Fibroblast of the conjunctiva (primary cell): Measurements from ENCODE around the gene NOVA2.
A peak's percentile ranks its signal among the peaks of the same experiment; 100 is the strongest.

Source experiments
- DNase-seq: peaks from one replicate; pipeline ENCODE4 v3.0.0-alpha.2; 2010; ENCODE audit warnings: low read depth

The NOVA2 gene

GRCh38 chr19:45973553-45974338 lies at the start of gene NOVA2:
TSS of gene NOVA2 (minus strand) at chr19:45973865. CDS start at chr19:45973351, 514 bp downstream.
- peak; percentile 17 for DNase-seq

- DNase-seq = no peak
Observed at GRCh38 chr19:46023311-46023779, 49.7 kb upstream of the NOVA2 start.

- no peak for DNase-seq
Observed at GRCh38 chr19:46022431-46023310, 49.0 kb upstream of the NOVA2 start, which contains the start of gene PGLYRP1. TSS of gene PGLYRP1 (minus strand) at chr19:46023053. CDS start at chr19:46023021, 32 bp downstream.

- no peak for DNase-seq
Observed at GRCh38 chr19:46022061-46022430, 48.4 kb upstream of the NOVA2 start.

GRCh38 chr19:46021531-46022041 lies 47.9 kb upstream of the NOVA2 start:
- DNase-seq = no peak

GRCh38 chr19:46020819-46021125 lies 47.1 kb upstream of the NOVA2 start:
- DNase-seq = no peak

- DNase-seq = no peak
Observed at GRCh38 chr19:46019270-46019669, 45.6 kb upstream of the NOVA2 start.

- no peak for DNase-seq
Observed at GRCh38 chr19:46018729-46019251, 45.1 kb upstream of the NOVA2 start.

- no peak for DNase-seq
Observed at GRCh38 chr19:46017874-46018675, 44.4 kb upstream of the NOVA2 start.

- no peak for DNase-seq
Observed at GRCh38 chr19:46017095-46017429, 43.4 kb upstream of the NOVA2 start.

- DNase-seq = peak; percentile 59
Observed at GRCh38 chr19:46016426-46017094, 42.9 kb upstream of the NOVA2 start.

- DNase-seq = no peak
Observed at GRCh38 chr19:46015687-46016425, 42.2 kb upstream of the NOVA2 start.

- DNase-seq = no peak
Observed at GRCh38 chr19:46014941-46015686, 41.4 kb upstream of the NOVA2 start.

GRCh38 chr19:46014534-46014933 lies 40.9 kb upstream of the NOVA2 start:
- no peak for DNase-seq

GRCh38 chr19:46009530-46010510 lies 36.2 kb upstream of the NOVA2 start:
- peak; percentile 30 for DNase-seq

GRCh38 chr19:46006411-46006810 lies 32.7 kb upstream of the NOVA2 start:
- DNase-seq = no peak

GRCh38 chr19:46002678-46003275 lies 29.1 kb upstream of the NOVA2 start:
- DNase-seq = no peak
